ENCODE data around the gene LOXL4.
"Not testable (repeated sequence)": the region's sequence is repeated elsewhere in the genome, so short reads cannot be mapped to it uniquely, and the experiment has no call there.

Gene LOXL4

GRCh38 chr10:98238391-98238790 is 29.6 kb downstream of the LOXL4 start:
- DNase-seq: no peak

DNA sequence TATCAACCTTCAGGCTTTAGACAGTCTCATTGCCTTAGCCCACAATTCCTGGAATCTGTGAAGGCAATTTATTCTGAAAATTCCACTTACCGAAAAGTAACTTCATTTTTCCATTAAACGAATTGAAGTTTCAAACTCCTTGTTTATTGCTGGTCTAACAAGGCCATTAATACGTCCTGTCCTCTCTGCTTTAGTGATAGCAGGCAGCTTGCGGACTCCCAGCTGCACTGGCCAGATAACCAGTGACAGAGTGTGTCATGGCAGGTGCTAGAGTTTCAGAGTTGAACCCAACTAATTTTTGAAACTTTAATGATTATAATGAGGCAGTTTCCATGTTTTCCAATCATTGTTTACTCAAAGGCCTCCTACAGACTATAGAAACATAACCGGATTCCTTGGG is 31.1 kb downstream of the LOXL4 start:
- no peak for DNase-seq

- no peak for DNase-seq
Observed at GRCh38 chr10:98235846-98236245, 32.1 kb downstream of the LOXL4 start.

GRCh38 chr10:98231417-98231816 is 36.6 kb downstream of the LOXL4 start:
- DNase-seq: no peak

- not testable (repeated sequence) for DNase-seq
Observed at GRCh38 chr10:98228266-98228665, 39.7 kb downstream of the LOXL4 start.

- not testable (repeated sequence) for DNase-seq
Observed at GRCh38 chr10:98227713-98228112, 40.3 kb downstream of the LOXL4 start.

GRCh38 chr10:98226508-98227144 is 41.4 kb downstream of the LOXL4 start:
- no peak for DNase-seq

DNA sequence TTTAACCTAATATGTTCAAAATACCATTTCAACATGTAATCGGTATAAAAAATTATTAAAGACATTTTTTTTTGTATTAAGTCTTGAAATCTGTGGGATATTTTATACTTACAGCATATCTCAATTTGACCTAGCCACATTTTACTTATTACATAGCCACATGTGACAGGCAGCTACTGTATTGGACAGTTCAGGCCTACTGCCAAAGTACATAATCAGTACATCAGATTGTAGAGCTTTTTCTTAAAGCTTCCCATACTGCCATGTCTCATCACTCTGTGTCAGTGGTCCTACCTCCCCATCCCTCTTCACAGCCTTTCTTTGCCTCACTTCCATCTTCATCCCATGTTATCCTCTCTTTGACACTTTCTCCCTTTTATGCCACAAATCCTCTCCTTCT is 43.0 kb downstream of the LOXL4 start:
- no peak for DNase-seq

DNA sequence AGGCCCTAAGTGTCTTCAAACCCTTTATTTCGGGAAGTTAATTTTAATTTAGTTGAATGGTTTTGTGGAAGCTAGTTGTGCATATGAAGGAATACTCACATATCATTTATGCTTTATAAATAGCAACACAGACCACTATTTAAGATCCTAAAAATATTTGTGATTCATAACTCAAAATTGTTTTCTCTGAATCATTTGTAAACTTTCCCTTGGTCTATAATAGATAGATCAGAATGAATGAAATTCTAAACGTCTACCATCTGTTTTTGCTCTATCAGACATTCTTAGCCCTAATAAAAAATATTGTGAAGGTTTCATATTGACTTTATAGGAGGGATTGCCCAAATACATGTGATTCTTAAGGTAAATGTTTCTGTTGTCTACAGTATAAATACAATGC is 43.5 kb downstream of the LOXL4 start:
- DNase-seq: no peak

GRCh38 chr10:98223874-98224273 is 44.1 kb downstream of the LOXL4 start:
- no peak for DNase-seq

DNA sequence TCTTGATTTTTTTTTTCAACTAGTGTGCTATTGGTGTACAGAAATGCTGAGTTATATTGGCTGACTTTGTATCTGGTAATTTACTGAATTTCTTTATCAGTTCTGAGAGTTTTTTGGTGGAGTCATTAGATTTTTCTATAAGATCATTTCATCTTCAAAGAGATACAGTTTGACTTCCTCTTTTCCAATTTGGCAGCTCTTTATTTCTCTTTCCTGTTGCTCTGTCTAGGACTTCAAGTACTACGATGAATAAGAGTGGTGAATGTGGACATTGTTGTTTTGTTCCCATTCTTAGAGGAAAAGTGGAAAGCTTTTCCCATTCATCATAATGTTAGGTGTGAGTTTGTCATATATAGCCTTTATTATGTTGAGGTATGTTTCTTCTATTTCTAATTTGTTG is 50.2 kb downstream of the LOXL4 start:
- DNase-seq: no peak

DNA sequence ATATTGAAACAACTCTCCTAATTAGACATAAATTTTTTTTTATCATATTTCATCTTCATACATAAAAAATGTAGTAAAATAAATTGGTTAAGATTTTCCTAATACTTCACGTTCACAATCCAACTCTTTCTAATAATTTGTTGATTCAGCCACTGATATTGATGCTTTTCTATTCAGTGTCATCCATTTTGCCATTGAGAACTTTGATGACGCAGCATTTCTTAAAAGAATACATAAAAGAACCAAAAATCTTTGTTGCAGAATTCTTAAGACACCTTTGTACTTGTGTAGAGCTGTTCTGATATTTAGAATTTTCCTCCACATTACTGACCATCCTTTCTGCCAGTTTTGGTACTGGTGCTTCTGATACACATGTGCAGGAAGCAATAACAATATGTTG is 52.6 kb downstream of the LOXL4 start:
- DNase-seq: no peak

GRCh38 chr10:98213740-98214139 is 54.3 kb downstream of the LOXL4 start:
- no peak for DNase-seq

- DNase-seq: no peak
Observed at GRCh38 chr10:98212196-98212595, 55.8 kb downstream of the LOXL4 start.

DNA sequence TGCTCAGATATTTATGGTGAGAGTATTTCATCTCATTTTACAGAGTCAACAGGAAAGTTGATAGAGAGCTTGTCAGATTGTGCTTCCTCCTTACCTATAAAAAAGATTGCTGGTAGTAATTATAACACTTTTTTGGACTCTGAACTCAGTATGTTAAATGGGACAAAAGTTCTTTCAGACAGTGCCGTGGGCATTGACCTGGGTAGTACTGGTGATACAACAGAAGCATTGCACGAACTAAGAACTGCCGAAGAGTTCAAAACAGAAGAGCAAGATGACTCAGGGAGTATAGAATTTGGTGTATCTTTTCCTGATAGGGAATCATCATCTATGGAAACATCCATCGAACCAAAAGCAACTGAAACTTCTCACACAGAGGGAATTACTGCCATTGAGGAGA is 58.6 kb downstream of the LOXL4 start:
- DNase-seq: no peak

GRCh38 chr10:98208925-98209324 is 59.1 kb downstream of the LOXL4 start:
- DNase-seq: no peak

- DNase-seq: no peak
Observed at GRCh38 chr10:98205351-98205750, 62.6 kb downstream of the LOXL4 start.

DNA sequence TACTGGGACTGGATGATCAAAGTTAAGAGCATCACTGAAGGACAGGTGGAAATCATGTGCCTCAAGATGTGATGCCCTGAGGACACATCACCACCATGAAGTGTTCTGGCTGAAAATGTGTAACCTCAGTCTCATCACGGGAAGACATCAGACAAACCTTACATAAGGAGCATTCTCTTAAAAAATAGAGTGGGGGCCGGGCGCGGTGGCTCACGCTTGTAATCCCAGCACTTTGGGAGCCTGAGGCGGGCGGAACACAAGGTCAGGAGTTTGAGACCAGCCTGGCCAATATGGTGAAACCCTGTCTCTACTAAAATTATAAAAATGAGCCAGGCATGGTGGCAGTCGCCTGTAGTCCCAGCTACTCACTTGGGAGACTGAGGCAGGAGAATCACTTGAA is 65.6 kb downstream of the LOXL4 start:
- no peak for DNase-seq

- no peak for DNase-seq
Observed at GRCh38 chr10:98201760-98202159, 66.2 kb downstream of the LOXL4 start.

Data from GDM1 (cell line).